Myocyte (in vitro differentiated cells): ENCODE measurements around the gene COL9A3. TPM values are rescaled to one million over a fixed set of nuclear protein-coding genes. Genes with fewer than 3 reads are reported as not detected.

Experiments
- DNase-seq: peaks from one replicate; pipeline ENCODE4 v3.0.0-alpha.2; 2012; ENCODE audit warnings: low read depth
- total RNA-seq: library from RNA; depleted of rRNA; stranded (reverse); fragments of >200 nt; gene quantifications from 2 replicates; pipeline ENCODE4 v1.2.3, GENCODE V29; 2014

Gene COL9A3
- total RNA-seq, 1 donor from 2014 or later, result not detected

DNA sequence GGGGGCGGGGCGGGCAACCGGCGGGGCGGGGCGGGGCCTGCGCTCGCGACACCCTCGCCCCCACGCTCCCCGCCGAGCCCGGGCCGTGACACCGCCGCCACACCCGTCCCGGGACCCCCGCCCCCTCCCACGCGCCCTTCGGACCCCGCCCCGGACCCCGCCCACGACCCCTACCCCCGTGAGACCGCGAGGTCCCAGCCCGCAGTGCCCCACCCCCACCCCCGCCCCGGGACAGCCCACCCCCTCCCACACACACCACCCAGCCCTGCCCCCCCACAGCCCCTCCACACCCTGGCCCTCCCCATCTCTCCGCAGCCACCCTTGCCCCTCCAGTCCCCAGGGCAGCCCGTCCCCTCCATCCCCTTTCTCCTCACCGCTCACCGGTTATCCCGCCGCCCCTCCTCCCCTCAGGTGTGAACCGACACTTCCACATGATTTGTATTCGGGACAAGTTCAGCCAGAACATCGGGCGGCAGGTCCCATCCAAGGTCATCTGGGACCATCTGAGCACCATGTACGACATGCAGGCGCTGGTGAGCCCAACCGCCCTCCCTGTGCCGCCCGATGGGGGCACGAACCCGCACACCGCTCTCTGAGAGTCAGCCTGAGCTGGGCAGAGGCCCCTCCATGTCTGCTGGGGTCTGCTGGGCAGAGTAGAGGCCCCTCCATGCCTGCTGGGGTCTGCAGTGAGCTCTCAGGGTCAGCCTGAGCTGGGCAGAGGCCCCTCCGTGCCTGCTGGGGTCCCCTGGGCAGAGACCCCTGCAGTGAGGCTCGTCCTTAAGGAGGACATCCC is 20.0 kb upstream of the COL9A3 start:
- DNase-seq, result no peak

DNA sequence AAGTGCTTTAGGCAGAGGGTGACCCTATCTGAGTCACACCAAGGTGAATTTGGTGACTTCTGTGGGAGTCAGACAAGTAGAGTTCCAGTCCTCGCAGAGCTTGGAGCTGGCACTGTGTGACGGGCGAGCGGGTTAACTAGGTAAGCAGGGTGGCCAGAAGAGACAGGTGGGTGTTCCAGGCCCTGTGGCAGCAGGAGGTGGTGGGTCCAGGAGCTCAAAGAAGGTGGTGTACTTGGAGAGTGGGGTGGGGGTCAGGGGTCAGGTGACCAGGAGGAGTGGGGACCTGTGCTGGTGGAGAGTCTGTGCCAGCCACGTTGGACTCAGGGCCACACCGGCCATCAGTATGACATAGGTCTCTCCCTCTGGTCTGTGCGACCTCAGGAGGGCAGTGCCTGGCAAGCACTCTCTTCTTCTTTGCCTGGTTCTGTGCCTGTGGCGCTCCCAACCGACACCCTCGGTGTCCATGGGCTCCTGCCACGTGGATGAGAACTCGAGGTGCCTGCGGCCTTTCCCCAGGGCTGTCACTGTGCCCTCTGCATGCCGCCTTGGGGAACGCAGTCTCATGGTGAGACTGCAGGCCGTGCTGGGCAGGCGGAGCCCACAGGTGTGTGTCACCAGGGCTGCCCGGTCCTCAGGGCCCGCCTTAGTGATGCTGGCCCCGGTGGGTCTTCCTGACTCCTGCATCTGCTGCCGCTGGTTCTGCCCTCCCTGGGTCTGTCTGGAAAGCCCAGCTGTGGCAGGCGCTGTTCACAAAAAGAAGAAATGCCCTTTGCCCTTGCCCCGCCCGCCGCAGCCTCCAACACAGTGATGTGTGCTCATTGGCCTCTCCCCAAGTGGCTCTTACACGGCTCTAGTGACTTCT is 18.9 kb upstream of the COL9A3 start:
- no peak for DNase-seq

- no peak for DNase-seq
These were observed 17.8 kb upstream of the COL9A3 start for GRCh38 chr20:62799036-62799435.

- no peak for DNase-seq
These were observed 17.4 kb upstream of the COL9A3 start for GRCh38 chr20:62799459-62799858.

- no peak for DNase-seq
These were observed 17.0 kb upstream of the COL9A3 start for GRCh38 chr20:62799873-62800272.

- DNase-seq, result no peak
These were observed 16.3 kb upstream of the COL9A3 start for GRCh38 chr20:62800314-62801259.

- DNase-seq, result no peak
These were observed 15.4 kb upstream of the COL9A3 start for GRCh38 chr20:62801284-62802010.

GRCh38 chr20:62802026-62802712 is 14.7 kb upstream of the COL9A3 start:
- no peak for DNase-seq

GRCh38 chr20:62804021-62804626 is 12.7 kb upstream of the COL9A3 start:
- no peak for DNase-seq

DNA sequence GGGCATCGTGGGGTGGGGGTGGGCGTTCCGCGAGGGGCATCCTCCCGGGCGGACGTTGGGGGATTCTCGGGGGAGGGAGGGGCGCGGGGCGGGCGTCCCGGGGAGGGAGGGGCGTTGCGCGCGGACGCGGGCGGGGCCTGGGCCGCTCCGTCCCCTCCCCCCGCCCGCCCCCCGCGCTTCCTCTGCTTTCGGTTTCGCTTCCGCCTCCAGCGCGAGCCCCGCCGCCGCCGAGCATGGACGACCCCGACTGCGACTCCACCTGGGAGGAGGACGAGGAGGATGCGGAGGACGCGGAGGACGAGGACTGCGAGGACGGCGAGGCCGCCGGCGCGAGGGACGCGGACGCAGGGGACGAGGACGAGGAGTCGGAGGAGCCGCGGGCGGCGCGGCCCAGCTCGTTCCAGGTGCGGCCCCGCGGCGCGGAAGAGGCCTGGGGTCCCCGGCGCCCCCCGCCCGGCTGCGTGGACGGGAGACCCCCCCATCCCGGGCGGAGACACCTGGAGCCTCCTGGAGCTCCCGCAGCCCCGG is 12.2 kb upstream of the COL9A3 start, which contains the start of gene OGFR:
OGFR (plus strand) TSS at position 209 of the 528 bp plus-strand sequence; CDS start at position 234, 25 bp downstream.
- DNase-seq, result peak; percentile 61

DNA sequence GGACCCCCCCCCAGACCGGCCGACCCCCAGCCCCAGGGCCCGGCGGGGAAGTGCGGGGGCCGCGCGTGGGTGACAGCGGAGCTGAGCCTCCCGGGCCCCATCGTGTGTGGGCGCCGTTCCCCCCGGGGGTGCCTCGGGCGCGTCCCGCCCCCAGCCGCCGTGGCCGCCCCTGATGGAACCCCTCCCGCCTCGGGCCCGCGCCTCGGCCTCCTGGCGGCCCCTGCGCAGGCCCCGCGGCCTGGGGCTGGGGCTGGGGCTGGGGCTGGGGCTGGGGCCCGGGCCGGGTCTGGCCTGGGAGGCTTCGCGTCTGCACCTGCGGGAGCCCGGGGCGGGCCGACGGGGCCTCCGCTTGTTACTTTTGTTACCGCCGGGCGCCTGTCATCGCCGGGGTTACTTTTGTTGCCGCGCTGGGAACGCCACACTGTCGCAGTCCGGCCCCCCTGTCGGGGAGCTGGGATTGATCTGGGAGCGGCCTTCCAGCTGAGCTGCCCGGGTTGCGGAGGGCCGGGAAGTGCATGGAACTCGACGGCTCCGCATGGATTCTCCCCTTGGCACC is 11.6 kb upstream of the COL9A3 start:
- DNase-seq, result no peak

GRCh38 chr20:62805711-62806382 is 11.0 kb upstream of the COL9A3 start:
- no peak for DNase-seq

- DNase-seq, result no peak
These were observed 10.3 kb upstream of the COL9A3 start for GRCh38 chr20:62806383-62807050.

DNA sequence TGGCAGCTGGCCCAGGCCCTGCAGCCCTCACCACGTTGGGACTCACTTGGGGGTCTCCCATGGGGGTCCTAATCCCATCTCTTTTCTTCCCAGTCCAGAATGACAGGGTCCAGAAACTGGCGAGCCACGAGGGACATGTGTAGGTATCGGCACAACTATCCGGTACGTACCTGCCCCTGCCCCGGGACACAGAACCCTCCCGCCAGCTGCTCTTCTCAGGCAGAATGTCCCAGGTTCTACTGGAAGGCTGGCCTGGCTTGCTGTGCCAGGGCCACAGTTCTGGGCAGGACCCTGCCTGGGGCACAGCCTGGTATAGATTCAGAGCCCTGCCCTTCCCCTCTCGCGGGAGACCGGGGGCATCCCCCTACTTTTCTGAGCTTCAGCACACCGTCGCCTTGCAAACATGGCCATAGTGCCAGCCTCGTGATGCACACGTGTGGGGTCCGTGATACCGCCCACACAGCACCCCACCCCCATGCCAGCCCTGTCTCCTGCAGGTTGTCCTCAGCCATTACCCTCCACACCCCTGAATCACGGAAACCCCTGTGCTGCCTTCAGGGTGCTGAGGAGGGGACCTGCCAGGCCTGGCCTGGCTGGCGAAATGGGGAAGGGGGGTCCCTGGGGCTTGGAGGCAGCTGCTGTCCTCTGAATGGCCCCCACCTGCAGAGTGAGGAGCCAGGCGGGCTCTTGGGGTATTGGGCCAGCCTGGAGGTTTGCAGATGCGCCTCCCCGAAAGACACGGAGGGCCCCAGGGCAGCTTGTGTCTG is 9.2 kb upstream of the COL9A3 start:
- no peak for DNase-seq

GRCh38 chr20:62808211-62808865 is 8.5 kb upstream of the COL9A3 start:
- peak; percentile 65 for DNase-seq
